Coronary artery (tissue), 2 donors: ENCODE measurements around the gene CEPT1.

Source experiments
- DNase-seq: peaks from one replicate; pipeline ENCODE4 v3.0.0-alpha.2; 2017; ENCODE audit warnings: low spot score
- H3K27ac ChIP-seq, 2 donors: fragments of 200-600 bp; sonication (generic); one replicate each; pipeline ENCODE4 v1.5.1; 2016 to 2019
- H3K4me3 ChIP-seq: fragments of 200-600 bp; sonication (generic); 2 replicates; pipeline ENCODE4 v1.5.1; 2016; ENCODE audit warnings: mild to moderate bottlenecking, moderate library complexity
- TF ChIP-seq, protein P1 (sequence below): fragments of 200-600 bp; sonication (generic); IDR thresholded peaks from one replicate; pipeline ENCODE4 v1.5.1; 2019; ENCODE audit warnings: antibody characterized with exemption

CEPT1 gene

DNA sequence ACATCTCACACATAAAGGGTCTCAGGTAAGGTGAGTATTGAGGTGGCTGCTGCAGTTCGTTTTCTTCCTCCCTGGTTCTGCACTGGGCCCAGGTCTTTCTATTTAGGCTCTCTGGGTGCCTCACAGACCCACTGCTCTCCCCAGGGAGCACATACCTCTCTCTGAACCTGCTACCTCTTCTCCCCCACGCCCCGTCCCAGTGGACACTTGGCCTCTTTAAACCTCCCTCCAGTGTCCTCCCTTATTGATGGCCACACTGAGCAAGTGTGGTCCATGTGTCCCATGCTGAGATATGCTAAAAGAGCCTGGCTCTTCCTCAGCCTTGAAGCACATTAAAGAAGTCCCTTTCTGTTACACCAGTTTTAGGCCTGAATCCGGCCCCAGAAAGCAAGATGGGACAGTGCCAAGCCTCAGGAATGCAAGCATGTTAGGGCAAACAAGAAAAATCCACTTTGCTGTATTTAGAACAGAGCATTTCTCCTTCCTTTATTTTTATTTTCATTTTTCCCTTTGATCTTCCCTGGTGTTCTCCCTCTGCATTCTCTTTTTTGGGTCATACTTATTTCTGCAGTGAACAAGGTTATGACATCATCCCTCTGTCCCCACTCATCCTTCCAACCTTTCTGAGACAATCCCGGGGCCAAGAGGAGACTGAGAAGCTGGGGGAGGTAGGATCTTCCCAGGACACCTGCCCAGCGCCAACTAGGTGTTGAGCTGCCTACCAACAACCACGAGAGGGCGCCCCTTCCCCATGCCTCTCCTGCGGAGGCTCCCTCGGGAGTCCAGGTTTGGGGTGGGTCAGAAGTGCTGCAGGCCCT, 82.5 kb downstream of the CEPT1 start:
- peak; percentile 77 for DNase-seq
- Histone ChIP-seq H3K27ac (no peak overlapping the region), H3K4me3 (no peak overlapping the region)
- TF ChIP-seq, protein P1, sequence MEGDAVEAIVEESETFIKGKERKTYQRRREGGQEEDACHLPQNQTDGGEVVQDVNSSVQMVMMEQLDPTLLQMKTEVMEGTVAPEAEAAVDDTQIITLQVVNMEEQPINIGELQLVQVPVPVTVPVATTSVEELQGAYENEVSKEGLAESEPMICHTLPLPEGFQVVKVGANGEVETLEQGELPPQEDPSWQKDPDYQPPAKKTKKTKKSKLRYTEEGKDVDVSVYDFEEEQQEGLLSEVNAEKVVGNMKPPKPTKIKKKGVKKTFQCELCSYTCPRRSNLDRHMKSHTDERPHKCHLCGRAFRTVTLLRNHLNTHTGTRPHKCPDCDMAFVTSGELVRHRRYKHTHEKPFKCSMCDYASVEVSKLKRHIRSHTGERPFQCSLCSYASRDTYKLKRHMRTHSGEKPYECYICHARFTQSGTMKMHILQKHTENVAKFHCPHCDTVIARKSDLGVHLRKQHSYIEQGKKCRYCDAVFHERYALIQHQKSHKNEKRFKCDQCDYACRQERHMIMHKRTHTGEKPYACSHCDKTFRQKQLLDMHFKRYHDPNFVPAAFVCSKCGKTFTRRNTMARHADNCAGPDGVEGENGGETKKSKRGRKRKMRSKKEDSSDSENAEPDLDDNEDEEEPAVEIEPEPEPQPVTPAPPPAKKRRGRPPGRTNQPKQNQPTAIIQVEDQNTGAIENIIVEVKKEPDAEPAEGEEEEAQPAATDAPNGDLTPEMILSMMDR: peak; percentile 83

DNA sequence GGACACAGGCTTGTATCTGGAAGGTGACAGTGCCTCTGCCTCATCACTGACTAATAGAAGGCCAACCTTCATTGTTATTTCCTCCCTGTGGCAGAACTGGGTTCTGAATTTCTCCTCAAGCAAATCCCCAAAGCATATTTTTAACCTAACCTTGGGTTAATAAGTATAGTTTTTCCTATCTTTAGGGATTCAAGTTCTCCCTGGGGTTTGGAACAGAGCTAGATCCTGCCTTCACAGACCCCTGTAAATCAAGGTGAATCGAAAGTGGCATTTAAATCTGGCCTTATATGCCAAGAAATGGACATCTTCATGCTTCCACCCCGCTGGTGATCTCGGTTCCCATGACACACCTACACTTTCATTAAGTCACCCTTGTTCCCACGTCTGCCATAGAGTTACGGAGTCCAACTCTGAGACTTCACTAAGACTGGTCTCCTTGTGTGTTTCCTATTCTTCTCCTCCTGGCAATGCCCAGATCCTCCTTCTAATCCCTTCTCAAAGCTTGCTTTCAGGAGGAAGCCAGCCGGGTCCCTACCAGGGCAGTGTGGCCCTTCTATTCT, 83.2 kb downstream of the CEPT1 start:
- Histone ChIP-seq H3K27ac (no peak overlapping the region), H3K4me3 (no peak overlapping the region)
- TF ChIP-seq, protein P1: peak; percentile 11
- no peak for DNase-seq

DNA sequence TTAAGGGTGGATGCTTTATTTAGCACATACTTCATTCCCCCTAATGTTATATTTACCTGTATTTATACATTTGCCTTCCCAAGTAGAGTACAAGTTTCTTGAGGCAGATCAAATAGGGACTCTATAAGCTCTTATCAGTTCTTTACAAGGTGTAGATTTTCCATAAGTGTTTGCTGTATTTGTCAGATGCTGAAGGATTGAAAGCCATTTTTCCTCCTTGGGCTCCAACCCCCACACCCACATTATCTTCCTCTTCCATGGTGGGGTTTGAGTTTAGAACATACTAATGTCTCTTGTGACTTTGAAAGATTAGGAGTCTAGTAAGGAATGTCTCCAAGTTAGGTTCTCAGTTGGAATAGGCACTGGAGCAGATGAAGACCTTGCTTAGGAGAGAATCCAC, 85.1 kb downstream of the CEPT1 start:
- TF ChIP-seq, protein P1: no peak
- no peak for DNase-seq
- no peak overlapping the region for H3K4me3 ChIP-seq
- H3K27ac ChIP-seq: no peak overlapping the region

DNA sequence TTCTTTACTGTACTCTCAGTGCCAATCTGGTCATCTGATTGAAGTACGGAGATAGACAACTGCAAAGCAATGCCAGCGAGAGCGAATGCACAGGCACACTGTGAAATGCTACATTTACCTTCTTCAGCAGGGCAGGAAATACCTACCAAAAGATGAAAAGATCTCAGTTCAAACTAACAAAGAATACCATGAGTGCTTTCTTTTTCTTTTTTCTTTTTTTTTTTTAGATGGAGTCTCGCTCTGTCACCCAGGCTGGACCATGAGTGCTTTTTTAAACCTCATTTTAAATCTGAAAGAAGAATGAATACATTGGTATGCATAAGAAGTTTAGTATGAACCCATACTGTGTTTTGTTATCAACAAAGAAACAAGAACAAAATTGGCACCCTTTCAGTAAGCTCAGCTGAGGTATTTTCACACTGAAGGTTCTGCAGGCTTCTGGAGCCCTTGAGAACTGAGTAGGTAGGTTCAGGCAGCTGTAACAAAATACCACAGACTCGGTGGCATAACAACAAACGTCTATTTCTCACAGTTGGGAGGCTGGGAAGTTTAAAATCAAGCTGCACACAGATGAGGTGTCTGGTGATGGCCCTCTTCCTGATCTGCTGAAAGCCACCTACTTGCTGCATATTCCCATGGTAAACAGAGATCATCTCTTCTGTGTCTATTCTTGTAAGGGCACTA, 85.8 kb downstream of the CEPT1 start:
- TF ChIP-seq, protein P1: no peak
- no peak overlapping the region for H3K4me3 ChIP-seq
- no peak overlapping the region for H3K27ac ChIP-seq
- no peak for DNase-seq

DNA sequence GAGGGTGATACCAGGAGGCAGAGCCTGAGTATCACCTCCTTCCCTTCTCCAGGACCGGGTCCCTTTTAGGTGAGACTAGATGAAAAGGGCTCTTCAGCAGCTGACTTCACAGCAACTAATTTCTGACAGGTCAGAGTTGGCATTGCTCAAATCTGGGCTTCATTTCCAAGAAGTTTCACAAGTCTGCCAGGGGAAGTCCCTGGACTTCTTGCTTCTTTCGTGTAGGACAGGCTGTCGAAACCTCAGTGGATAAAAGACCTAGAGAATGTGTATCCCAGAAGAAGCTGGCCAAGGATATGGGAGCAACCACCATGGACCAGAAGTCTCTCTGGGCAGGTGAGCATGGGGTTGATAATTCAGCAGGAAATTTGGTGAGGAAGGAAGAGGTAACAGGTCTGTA, 87.4 kb downstream of the CEPT1 start, which contains the start of gene CHI3L2:
Gene CHI3L2, plus strand, starts transcription at position 280 of the 400 bp plus-strand sequence. Its CDS starts 17 bp downstream, at position 297.
- H3K27ac ChIP-seq: peak within 1 kb of the TSS in 1 of 2 donors; percentile 68
- H3K4me3 ChIP-seq: no peak within 1 kb of the TSS
- no peak for DNase-seq
- TF ChIP-seq, protein P1: no peak

DNA sequence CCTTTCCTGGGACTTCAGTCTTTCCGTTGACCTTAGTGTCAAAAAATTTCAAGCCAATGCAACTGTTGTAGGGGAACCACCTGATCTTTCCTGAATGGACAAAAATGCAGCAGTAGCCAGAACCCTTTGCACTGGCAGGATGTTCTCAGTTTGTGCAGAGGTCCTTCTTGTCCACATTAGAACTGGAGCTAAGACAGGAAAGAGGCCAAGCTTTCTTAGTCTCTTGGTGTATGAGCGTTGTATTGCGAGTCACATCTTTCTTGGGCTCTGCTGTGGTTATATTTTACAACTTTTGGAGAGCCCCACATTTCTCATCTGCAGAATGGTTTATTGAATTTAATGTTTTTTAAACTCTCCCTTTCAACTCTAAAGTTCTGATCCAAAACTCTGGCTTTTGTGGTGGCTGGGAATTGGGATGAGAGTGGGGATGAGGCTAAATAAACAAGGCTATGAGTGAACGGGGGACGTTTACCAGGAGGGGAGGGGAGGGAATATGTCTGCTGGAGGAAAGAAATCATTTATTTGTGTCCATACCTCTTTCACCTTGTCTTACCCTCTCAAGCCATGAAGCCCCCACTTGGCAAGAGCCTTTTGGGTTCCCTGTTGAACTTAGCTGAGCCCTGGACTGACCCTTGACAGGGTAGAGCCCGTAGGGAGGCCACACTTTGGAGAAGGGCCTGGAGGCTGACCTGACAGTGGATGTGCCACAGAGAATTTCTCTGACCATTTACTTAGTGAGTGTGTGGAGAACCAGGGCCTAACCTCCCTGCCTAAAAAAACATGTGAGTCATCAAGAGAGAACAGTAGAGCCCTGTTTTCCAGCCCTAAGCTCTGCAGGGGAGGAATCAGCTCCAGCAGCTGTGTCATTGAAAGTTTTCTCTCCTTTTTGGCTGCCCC, 88.1 kb downstream of the CEPT1 start:
- Histone ChIP-seq H3K27ac (peak overlapping the region in 1 of 2 donors; percentile 68), H3K4me3 (no peak overlapping the region)
- TF ChIP-seq, protein P1: no peak
- DNase-seq: no peak
